GM19351 (cell line): ENCODE data around the gene MYPN.
A peak's percentile ranks its signal among the peaks of the same experiment; 100 is the strongest.
"Not testable (repeated sequence)": the region's sequence is repeated elsewhere in the genome, so short reads cannot be mapped to it uniquely, and the experiment has no call there.

ENCODE experiments used
- ATAC-seq: cut with Tn5 transposase; IDR thresholded peaks from one replicate; pipeline ENCODE4 v1.9.1; 2021; ENCODE audit warnings: mild to moderate bottlenecking, moderate library complexity; ENCODE audit not compliant: unreplicated experiment

MYPN gene

GRCh38 chr10:68166871-68167585, 57.7 kb downstream of the MYPN start:
- no peak for ATAC-seq

GRCh38 chr10:68167586-68168189, 58.4 kb downstream of the MYPN start:
- no peak for ATAC-seq

GRCh38 chr10:68171539-68172080, 62.3 kb downstream of the MYPN start:
- no peak for ATAC-seq

- ATAC-seq: no peak
These were observed 63.0 kb downstream of the MYPN start for GRCh38 chr10:68172324-68172723.

- no peak for ATAC-seq
These were observed 66.7 kb downstream of the MYPN start for GRCh38 chr10:68175949-68176348.

GRCh38 chr10:68176797-68177196, 67.5 kb downstream of the MYPN start:
- no peak for ATAC-seq

- no peak for ATAC-seq
These were observed 69.3 kb downstream of the MYPN start for GRCh38 chr10:68178592-68178991.

GRCh38 chr10:68179016-68179415, 69.7 kb downstream of the MYPN start:
- ATAC-seq: no peak

- no peak for ATAC-seq
These were observed 71.2 kb downstream of the MYPN start for GRCh38 chr10:68180490-68180889.

- ATAC-seq: no peak
These were observed 75.3 kb downstream of the MYPN start for GRCh38 chr10:68184546-68184945.

GRCh38 chr10:68185085-68185484, 75.8 kb downstream of the MYPN start:
- ATAC-seq: no peak

GRCh38 chr10:68188835-68189234, 79.5 kb downstream of the MYPN start:
- no peak for ATAC-seq

- no peak for ATAC-seq
These were observed 82.8 kb downstream of the MYPN start for GRCh38 chr10:68192113-68192512.

- no peak for ATAC-seq
These were observed 85.0 kb downstream of the MYPN start for GRCh38 chr10:68194290-68194689.

- ATAC-seq: not testable (repeated sequence)
These were observed 86.5 kb downstream of the MYPN start for GRCh38 chr10:68195776-68196175.

- ATAC-seq: no peak
These were observed 87.4 kb downstream of the MYPN start for GRCh38 chr10:68196701-68197100.

GRCh38 chr10:68202960-68203353, 93.7 kb downstream of the MYPN start:
- no peak for ATAC-seq

- ATAC-seq: peak; percentile 56
These were observed 99.2 kb downstream of the MYPN start for GRCh38 chr10:68208424-68209042.

- no peak for ATAC-seq
These were observed 102.4 kb downstream of the MYPN start for GRCh38 chr10:68211669-68212068.

- no peak for ATAC-seq
These were observed 103.5 kb downstream of the MYPN start for GRCh38 chr10:68212721-68213352.

- no peak for ATAC-seq
These were observed 109.5 kb downstream of the MYPN start for GRCh38 chr10:68218786-68219185.

- no peak for ATAC-seq
These were observed 111.9 kb downstream of the MYPN start for GRCh38 chr10:68221196-68221595.
